ENCODE data around the gene RPS3A.

GRCh38 chr4:151097759-151098158 lies 1.7 kb upstream of the RPS3A start:
- TF ChIP-seq EZH2 (IDR thresholded peaks at IDR 0.05) (no peak), POLR2AphosphoS5 (IDR thresholded peaks at IDR 0.05; ENCODE audit: borderline replicate concordance, low read depth, low read length) (no peak), FOXP2 (optimal IDR thresholded peaks at IDR 0.05; ENCODE audit: control extremely low read depth, extremely low read length, insufficient read depth) (no peak)

All from SK-N-MC (cell line).